Ovary (tissue), 9 donors: ENCODE data around the gene ACHE. TPM values are rescaled to one million over a fixed set of nuclear protein-coding genes. Genes with fewer than 3 reads are reported as not detected.

ENCODE experiments used
- DNase-seq, 5 donors: peaks; one replicate each; pipeline ENCODE4 v3.0.0-alpha.2; 2019 to 2020
- H3K27ac ChIP-seq, 2 donors: fragments of 200-600 bp; one replicate each; pipeline versions ENCODE4 v1.5.1 to v1.8.0; 2019 to 2022
- H3K27me3 ChIP-seq: fragments of 200-600 bp; one replicate; pipeline ENCODE4 v1.8.0; 2022
- H3K36me3 ChIP-seq: fragments of 200-600 bp; sonication (generic); one replicate; pipeline ENCODE4 v1.5.1; 2019
- H3K4me1 ChIP-seq: one replicate; pipeline ENCODE4 v1.8.1; 2013; ENCODE audit warnings: mild to moderate bottlenecking, moderate library complexity; ENCODE audit not compliant: insufficient read depth
- H3K4me3 ChIP-seq: fragments of 200-600 bp; sonication (generic); one replicate; pipeline ENCODE4 v1.5.1; 2017
- H3K9me3 ChIP-seq, 2 donors: fragments of 200-600 bp in 1 of 2; sonication (generic) in 1 of 2; one replicate each; pipeline versions ENCODE4 v1.5.1 to v1.8.1; 2013 to 2019; ENCODE audit warnings: mild to moderate bottlenecking in 1 of 2, moderate library complexity in 1 of 2
- EP300 ChIP-seq: sonication (generic); formaldehyde crosslinking; IDR thresholded peaks from one replicate; pipeline ENCODE4 v1.6.1; 2017; ENCODE audit warnings: antibody characterized with exemption
- POLR2A ChIP-seq: fragments of 450-650 bp; IDR thresholded peaks from one replicate; pipeline ENCODE4 v1.6.1; 2017; ENCODE audit warnings: antibody characterized with exemption, mild to moderate bottlenecking, moderate library complexity
- WGBS, 3 donors: extraction: QIAGEN DNeasy Blood & Tissue Kit in 1 of 3; methylation state at CpG; one replicate each; pipeline versions ENCODE4 v1.1.5 to v1.1.7; 2013 to 2017; 5-methylcytosine and 5-hydroxymethylcytosine counted together
- intact Hi-C, 4 donors: fragments of 100-400 bp; cut with DNase I; formaldehyde crosslinking; loops; one replicate each; pipeline versions ENCODE4 v1.11.0 to v1.15.1; 2022 to 2023
- polyA plus RNA-seq, 2 donors: library from polyadenylated mRNA; stranded (reverse); fragments of 200-250 nt in 1 of 2; fragments of 350-450 nt in 1 of 2; fragmentation: Illumina TruSeq in 1 of 2; extraction: RNeasy Lipid Tissue Mini Kit (QIAGEN cat#74804) in 1 of 2; gene quantifications; one replicate each; pipeline ENCODE4 v1.2.3, GENCODE V29; 2013 to 2014
- total RNA-seq, 7 donors: library from RNA; depleted of rRNA in 2 of 7; stranded (reverse); fragments of >200 nt in 2 of 7; fragmentation: NEBNext Ultra II Directional in 3 of 7; extraction: Animal tissue kit (Norgen Biotek cat#: 25700) in 3 of 7; gene quantifications; one replicate each; pipeline versions ENCODE4 v1.1.0 to v1.2.4, GENCODE V29; 2016 to 2023
- TF ChIP-seq, protein P1 (sequence below), 3 donors: fragments of 450-650 bp in 2 of 3; fragments of 200-600 bp in 1 of 3; IDR thresholded peaks; one replicate each; pipeline versions ENCODE4 v1.5.1 to v1.8.0; 2016 to 2022; ENCODE audit warnings: antibody characterized with exemption in 3 of 3, mild to moderate bottlenecking in 1 of 3
- donor health status: DM: no; HTN: no; CAD: no; lungs with moderate emphysema.
- donor health status: DM: no; HTN: no; CAD: no.
- donor health status: Bipolar disorder and iron deficiency.
- donor health status: DM: yes; HTN: yes; CAD: no.
- donor health status: DM: no; HTN: no; CAD: no.
- donor health status: DM: yes; HTN: yes; CAD: no.

ACHE gene
- total and polyA plus RNA-seq, 9 donors, result 0.37 to 15.3 (median 4.3) TPM

DNA sequence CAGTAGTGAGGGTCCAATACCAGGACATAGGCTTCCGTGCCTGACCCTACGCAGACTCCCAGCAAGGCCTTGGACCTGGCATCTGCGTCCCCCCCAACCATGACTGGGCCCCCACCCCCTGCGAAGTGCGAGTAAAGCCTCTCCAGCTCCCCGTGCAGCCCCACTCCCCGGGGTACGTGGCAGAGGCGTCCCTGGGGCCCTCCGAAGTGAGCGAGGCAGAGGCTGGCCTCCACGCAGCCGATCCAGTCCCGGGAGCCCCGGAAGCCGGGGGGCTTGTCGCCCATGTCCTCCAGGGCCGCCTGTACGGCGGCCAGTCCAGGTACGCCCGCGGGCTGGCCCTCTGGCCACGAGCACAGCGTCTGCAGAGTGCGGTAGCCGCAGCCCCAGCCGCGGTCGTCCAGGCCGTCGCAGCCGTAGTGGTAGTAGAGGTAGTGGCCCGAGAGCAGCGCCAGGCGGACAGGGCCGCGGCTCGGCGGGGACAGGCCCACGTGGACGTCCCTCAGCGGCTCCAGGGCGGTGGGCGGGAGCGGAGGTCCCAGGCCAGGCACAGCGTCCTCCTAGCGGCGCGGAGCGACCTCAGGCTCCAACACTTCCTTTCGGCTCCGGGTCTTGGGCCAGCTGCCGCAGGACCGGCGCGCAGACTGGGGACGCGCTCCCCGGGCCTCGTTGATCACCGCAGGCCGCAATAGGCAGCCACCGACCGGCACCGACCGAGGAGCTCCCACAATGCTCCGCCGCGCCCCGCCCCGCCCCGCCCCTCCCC lies 6.5 kb downstream of the ACHE start, which contains the start of gene UFSP1:
TSS of gene UFSP1 (minus strand) at position 728 of the 763 bp plus-strand sequence. CDS start at position 284, 444 bp downstream.
- DNase-seq, result peak in 1 of 5 donors; percentile 56

GRCh38 chr7:100888291-100888987 lies 7.2 kb downstream of the ACHE start:
- Histone ChIP-seq H3K4me1 (peaks cover 4% of the 10 kb centered on the region), H3K27me3 (no peaks in the 10 kb centered on the region), H3K27ac (no peak overlapping the region), H3K4me3 (peak overlapping the region; percentile 64), H3K36me3 (no peaks in the 10 kb centered on the region), H3K9me3 (no peaks in the 10 kb centered on the region)
- intact Hi-C loops, result no loop called here
- no peak for TF ChIP-seq POLR2A
- no peak for TF ChIP-seq EP300
- TF ChIP-seq, protein P1, sequence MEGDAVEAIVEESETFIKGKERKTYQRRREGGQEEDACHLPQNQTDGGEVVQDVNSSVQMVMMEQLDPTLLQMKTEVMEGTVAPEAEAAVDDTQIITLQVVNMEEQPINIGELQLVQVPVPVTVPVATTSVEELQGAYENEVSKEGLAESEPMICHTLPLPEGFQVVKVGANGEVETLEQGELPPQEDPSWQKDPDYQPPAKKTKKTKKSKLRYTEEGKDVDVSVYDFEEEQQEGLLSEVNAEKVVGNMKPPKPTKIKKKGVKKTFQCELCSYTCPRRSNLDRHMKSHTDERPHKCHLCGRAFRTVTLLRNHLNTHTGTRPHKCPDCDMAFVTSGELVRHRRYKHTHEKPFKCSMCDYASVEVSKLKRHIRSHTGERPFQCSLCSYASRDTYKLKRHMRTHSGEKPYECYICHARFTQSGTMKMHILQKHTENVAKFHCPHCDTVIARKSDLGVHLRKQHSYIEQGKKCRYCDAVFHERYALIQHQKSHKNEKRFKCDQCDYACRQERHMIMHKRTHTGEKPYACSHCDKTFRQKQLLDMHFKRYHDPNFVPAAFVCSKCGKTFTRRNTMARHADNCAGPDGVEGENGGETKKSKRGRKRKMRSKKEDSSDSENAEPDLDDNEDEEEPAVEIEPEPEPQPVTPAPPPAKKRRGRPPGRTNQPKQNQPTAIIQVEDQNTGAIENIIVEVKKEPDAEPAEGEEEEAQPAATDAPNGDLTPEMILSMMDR (IDR thresholded peaks at IDR 0.05), result no peak
- DNase-seq, result no peak
- 59% methylated on average over 18 of the region's 18 CpGs for WGBS, 3 donors

More for the DNA sequence above, 6.5 kb downstream of the ACHE start, which contains the start of gene UFSP1:
- Histone ChIP-seq H3K27me3 (no peaks in the 10 kb centered on the region), H3K4me3 (peak within 1 kb of the TSS; percentile 64), H3K27ac (peak within 1 kb of the TSS; percentile 38 to 67), H3K9me3 (no peaks in the 10 kb centered on the region), H3K36me3 (no peaks in the 10 kb centered on the region), H3K4me1 (peaks cover 4% of the 10 kb centered on the region)
- WGBS, 3 donors, result 1 to 2% (median 1%) methylated on average over 60 to 73 of the region's 73 CpGs
- intact Hi-C loops, result no loop called here
- no peak for TF ChIP-seq POLR2A
- TF ChIP-seq, protein P1 (IDR thresholded peaks at IDR 0.05), result peak in 1 of 3 donors; percentile 14

- intact Hi-C loops, result no loop called here
- Histone ChIP-seq H3K27me3 (no peaks in the 10 kb centered on the region), H3K4me1 (peaks cover 4% of the 10 kb centered on the region), H3K27ac (no peak overlapping the region), H3K9me3 (no peaks in the 10 kb centered on the region), H3K4me3 (no peak overlapping the region), H3K36me3 (no peaks in the 10 kb centered on the region)
- 47 to 60% (median 52%) methylated on average over 21 of the region's 21 CpGs for WGBS, 3 donors
- DNase-seq, result peak in 3 of 5 donors; percentile 22 to 46 (median 25)
- TF ChIP-seq, protein P1 (IDR thresholded peaks at IDR 0.05), result no peak
- no peak for TF ChIP-seq EP300
Observed at GRCh38 chr7:100887516-100888290, 8.0 kb downstream of the ACHE start.

DNA sequence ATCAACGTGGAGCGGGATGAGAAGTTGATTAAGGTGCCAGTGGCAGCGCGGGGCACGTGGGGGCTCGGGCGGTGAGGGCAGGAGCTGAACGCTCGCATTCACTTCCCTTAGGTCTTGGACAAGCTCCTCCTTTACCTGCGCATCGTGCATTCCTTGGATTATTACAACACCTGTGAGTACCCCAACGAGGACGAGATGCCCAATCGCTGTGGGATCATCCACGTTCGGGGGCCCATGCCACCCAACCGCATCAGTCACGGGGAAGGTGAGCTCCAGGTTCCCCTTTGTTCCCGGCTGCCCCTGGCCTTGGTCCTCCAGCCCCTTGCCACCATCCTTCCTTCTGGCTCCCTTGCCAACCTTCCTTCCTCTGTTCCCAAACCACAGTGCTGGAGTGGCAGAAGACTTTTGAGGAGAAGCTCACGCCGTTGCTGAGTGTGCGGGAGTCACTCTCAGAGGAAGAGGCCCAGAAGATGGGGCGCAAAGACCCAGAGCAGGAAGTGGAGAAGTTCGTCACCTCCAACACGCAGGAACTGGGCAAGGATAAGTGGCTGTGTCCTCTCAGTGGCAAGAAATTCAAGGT lies 8.7 kb downstream of the ACHE start:
- no peak overlapping the region for H3K4me3 ChIP-seq
- H3K27me3 ChIP-seq, result no peaks in the 10 kb centered on the region
- WGBS, 3 donors, result 73 to 81% (median 73%) methylated on average over 25 of the region's 25 CpGs
- no peaks in the 10 kb centered on the region for H3K36me3 ChIP-seq
- no peak overlapping the region for H3K27ac ChIP-seq
- intact Hi-C loops, result no loop called here
- no peak for DNase-seq
- no peaks in the 10 kb centered on the region for H3K9me3 ChIP-seq
- TF ChIP-seq, protein P1 (IDR thresholded peaks at IDR 0.05), result no peak
- TF ChIP-seq EP300 (no peak), POLR2A (no peak)
- H3K4me1 ChIP-seq, result peaks cover 4% of the 10 kb centered on the region
